Measurements from ENCODE around the gene NPTXR.

DNA sequence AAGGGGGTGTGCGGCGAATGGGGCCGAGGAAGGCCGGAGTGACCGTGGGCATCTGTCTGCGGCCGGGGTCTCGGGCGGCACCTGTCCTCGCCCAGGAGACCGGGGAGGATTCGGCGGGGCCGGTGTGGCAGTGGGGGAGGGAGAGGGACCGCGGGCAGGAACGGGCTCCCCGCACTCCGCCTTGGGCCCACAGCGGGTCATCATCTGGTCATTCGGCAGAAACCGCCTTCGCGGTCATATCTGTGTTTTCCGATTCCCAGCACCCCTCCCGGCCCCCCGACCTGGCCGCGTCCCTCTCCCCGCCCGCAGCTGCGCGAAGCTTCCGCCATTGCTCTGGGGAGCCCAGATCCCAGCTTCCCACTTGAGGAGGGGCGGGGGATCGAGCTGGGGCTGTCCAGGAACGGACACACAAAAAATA is 29.0 kb upstream of the NPTXR start:
- TF ChIP-seq POLR2AphosphoS5 (IDR thresholded peaks at IDR 0.05): peak; percentile 45 to 72 (median 58)
- TF ChIP-seq, protein P1, sequence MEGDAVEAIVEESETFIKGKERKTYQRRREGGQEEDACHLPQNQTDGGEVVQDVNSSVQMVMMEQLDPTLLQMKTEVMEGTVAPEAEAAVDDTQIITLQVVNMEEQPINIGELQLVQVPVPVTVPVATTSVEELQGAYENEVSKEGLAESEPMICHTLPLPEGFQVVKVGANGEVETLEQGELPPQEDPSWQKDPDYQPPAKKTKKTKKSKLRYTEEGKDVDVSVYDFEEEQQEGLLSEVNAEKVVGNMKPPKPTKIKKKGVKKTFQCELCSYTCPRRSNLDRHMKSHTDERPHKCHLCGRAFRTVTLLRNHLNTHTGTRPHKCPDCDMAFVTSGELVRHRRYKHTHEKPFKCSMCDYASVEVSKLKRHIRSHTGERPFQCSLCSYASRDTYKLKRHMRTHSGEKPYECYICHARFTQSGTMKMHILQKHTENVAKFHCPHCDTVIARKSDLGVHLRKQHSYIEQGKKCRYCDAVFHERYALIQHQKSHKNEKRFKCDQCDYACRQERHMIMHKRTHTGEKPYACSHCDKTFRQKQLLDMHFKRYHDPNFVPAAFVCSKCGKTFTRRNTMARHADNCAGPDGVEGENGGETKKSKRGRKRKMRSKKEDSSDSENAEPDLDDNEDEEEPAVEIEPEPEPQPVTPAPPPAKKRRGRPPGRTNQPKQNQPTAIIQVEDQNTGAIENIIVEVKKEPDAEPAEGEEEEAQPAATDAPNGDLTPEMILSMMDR (IDR thresholded peaks at IDR 0.05 in 8 of 11, conservative IDR thresholded peaks at IDR 0.05 in 3 of 11): no peak

Data from spleen (tissue), 7 donors.